OCI-LY3 (cell line): Measurements from ENCODE around the gene COG8.

ENCODE experiments used
- H2AFZ ChIP-seq: fragments of 200-600, 300-600 bp; shearing (Covaris generic); 2 replicates; pipeline ENCODE4 v1.6.0; 2014; ENCODE audit warnings: antibody characterized with exemption, low read depth, low read length
- H3K27ac ChIP-seq: fragments of 200-600, 300-600 bp; sonication (generic); 2 replicates; pipeline ENCODE4 v1.5.1; 2014; ENCODE audit warnings: mild to moderate bottlenecking, low read length, moderate library complexity, mixed read lengths
- H3K27me3 ChIP-seq: fragments of 200-600, 300-600 bp; sonication (generic); 2 replicates; pipeline ENCODE4 v1.6.1; 2014; ENCODE audit warnings: low read depth, low read length, mixed read lengths
- H3K36me3 ChIP-seq: fragments of 200-600, 300-600 bp; sonication (generic); replicated peaks from 2 replicates; pipeline ENCODE3; 2014; ENCODE audit warnings: low read depth, low read length, mixed read lengths
- H3K4me1 ChIP-seq: fragments of 300-600, 200-600 bp; sonication (generic); 2 replicates; pipeline ENCODE4 v1.6.1; 2014; ENCODE audit warnings: low read length, mixed read lengths
- H3K4me2 ChIP-seq: fragments of 200-600, 300-600 bp; sonication (generic); 2 replicates; pipeline ENCODE4 v1.6.1; 2014; ENCODE audit warnings: low read length, mixed read lengths
- H3K4me3 ChIP-seq: fragments of 300-600, 200-600 bp; sonication (generic); 2 replicates; pipeline ENCODE4 v1.5.1; 2014; ENCODE audit warnings: antibody characterized with exemption, mild to moderate bottlenecking, low read length, moderate library complexity
- H3K79me2 ChIP-seq: fragments of 300-600, 200-600 bp; shearing (Covaris generic); 2 replicates; pipeline ENCODE4 v1.6.1; 2014; ENCODE audit warnings: mild to moderate bottlenecking, low read length, mixed read lengths
- H3K9ac ChIP-seq: fragments of 300-600, 200-600 bp; shearing (Covaris generic); 2 replicates; pipeline ENCODE4 v1.6.0; 2014; ENCODE audit warnings: mild to moderate bottlenecking, low read length, moderate library complexity
- H3K9me3 ChIP-seq: fragments of 200-600, 300-600 bp; shearing (Covaris generic); 2 replicates; pipeline ENCODE4 v1.6.1; 2014; ENCODE audit warnings: low read length, mixed read lengths; ENCODE audit not compliant: insufficient read depth
- H4K20me1 ChIP-seq: fragments of 200-600, 300-600 bp; sonication (generic); 2 replicates; pipeline ENCODE4 v1.6.1; 2016; ENCODE audit warnings: low read length, mixed read lengths; ENCODE audit not compliant: insufficient read depth
- EZH2phosphoT487 ChIP-seq: fragments of 200-600 bp; shearing (Covaris generic); IDR thresholded peaks from 2 replicates; pipeline ENCODE4 v1.6.1; 2018; ENCODE audit warnings: antibody characterized with exemption, mixed run types, low read depth
- TF ChIP-seq, protein P1 (sequence below): fragments of 200-600, 300-600 bp; sonication (generic); IDR thresholded peaks from 2 replicates; pipeline ENCODE4 v1.5.1; 2014; ENCODE audit warnings: antibody characterized with exemption, low read length, low read depth

Gene COG8

GRCh38 chr16:69316595-69317034, 22.7 kb downstream of the COG8 start:
- no peak overlapping the region for H3K9ac ChIP-seq
- H3K27ac ChIP-seq = no peak overlapping the region
- no peak for TF ChIP-seq EZH2phosphoT487
- TF ChIP-seq, protein P1, sequence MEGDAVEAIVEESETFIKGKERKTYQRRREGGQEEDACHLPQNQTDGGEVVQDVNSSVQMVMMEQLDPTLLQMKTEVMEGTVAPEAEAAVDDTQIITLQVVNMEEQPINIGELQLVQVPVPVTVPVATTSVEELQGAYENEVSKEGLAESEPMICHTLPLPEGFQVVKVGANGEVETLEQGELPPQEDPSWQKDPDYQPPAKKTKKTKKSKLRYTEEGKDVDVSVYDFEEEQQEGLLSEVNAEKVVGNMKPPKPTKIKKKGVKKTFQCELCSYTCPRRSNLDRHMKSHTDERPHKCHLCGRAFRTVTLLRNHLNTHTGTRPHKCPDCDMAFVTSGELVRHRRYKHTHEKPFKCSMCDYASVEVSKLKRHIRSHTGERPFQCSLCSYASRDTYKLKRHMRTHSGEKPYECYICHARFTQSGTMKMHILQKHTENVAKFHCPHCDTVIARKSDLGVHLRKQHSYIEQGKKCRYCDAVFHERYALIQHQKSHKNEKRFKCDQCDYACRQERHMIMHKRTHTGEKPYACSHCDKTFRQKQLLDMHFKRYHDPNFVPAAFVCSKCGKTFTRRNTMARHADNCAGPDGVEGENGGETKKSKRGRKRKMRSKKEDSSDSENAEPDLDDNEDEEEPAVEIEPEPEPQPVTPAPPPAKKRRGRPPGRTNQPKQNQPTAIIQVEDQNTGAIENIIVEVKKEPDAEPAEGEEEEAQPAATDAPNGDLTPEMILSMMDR = no peak

GRCh38 chr16:69315486-69316311, 23.7 kb downstream of the COG8 start:
- Histone ChIP-seq H3K4me3 (no peak overlapping the region), H3K27ac (no peak overlapping the region), H3K4me1 (peaks cover under 1% of the 10 kb centered on the region; the same call in 1 of the 2 replicates), H2AFZ (no peak overlapping the region), H3K27me3 (no peaks in the 10 kb centered on the region), H3K4me2 (no peak overlapping the region), H3K36me3 (peaks cover 50% of the 10 kb centered on the region), H3K79me2 (peaks cover 40% of the 10 kb centered on the region), H3K9ac (no peak overlapping the region), H3K9me3 (no peaks in the 10 kb centered on the region), H4K20me1 (peaks cover 6% of the 10 kb centered on the region)
- TF ChIP-seq, protein P1 = no peak

More at GRCh38 chr16:69316595-69317034, 22.7 kb downstream of the COG8 start:
- no peak overlapping the region for H2AFZ ChIP-seq
- no peaks in the 10 kb centered on the region for H3K27me3 ChIP-seq
- H3K4me2 ChIP-seq = no peak overlapping the region
- no peaks in the 10 kb centered on the region; the same call in 1 of the 2 replicates for H3K4me1 ChIP-seq
- H3K9me3 ChIP-seq = no peaks in the 10 kb centered on the region
- H3K36me3 ChIP-seq = peaks cover 58% of the 10 kb centered on the region
- no peak overlapping the region for H3K4me3 ChIP-seq
- H4K20me1 ChIP-seq = peaks cover 9% of the 10 kb centered on the region
- H3K79me2 ChIP-seq = peaks cover 39% of the 10 kb centered on the region

GRCh38 chr16:69314534-69314933, 24.8 kb downstream of the COG8 start:
- Histone ChIP-seq H3K4me3 (no peak overlapping the region), H4K20me1 (peaks cover 6% of the 10 kb centered on the region), H3K9me3 (no peaks in the 10 kb centered on the region), H3K4me2 (no peak overlapping the region), H3K79me2 (peaks cover 40% of the 10 kb centered on the region), H3K27ac (no peak overlapping the region), H3K36me3 (peaks cover 41% of the 10 kb centered on the region), H3K9ac (no peak overlapping the region), H3K4me1 (peaks cover 3% of the 10 kb centered on the region; the same call in 1 of the 2 replicates), H2AFZ (no peak overlapping the region), H3K27me3 (no peaks in the 10 kb centered on the region)
- no peak for TF ChIP-seq EZH2phosphoT487
- TF ChIP-seq, protein P1 = no peak

GRCh38 chr16:69313469-69313868, 25.9 kb downstream of the COG8 start:
- Histone ChIP-seq H3K4me2 (no peak overlapping the region), H3K9ac (no peak overlapping the region), H2AFZ (no peak overlapping the region), H3K79me2 (peaks cover 40% of the 10 kb centered on the region), H4K20me1 (peaks cover 6% of the 10 kb centered on the region), H3K27ac (no peak overlapping the region), H3K9me3 (no peaks in the 10 kb centered on the region), H3K27me3 (no peaks in the 10 kb centered on the region), H3K4me1 (peaks cover 3% of the 10 kb centered on the region; the same call in 1 of the 2 replicates), H3K36me3 (peaks cover 31% of the 10 kb centered on the region), H3K4me3 (no peak overlapping the region)
- TF ChIP-seq EZH2phosphoT487 = no peak
